NAMALWA (cell line): ENCODE results near the gene MEI4.

ENCODE experiments used
- DNase-seq: peaks from one replicate; pipeline ENCODE4 v3.0.0-alpha.2; 2015; ENCODE audit warnings: low spot score

Gene MEI4

GRCh38 chr6:77965449-77965848 is 312.6 kb downstream of the MEI4 start:
- no peak for DNase-seq

GRCh38 chr6:77972334-77972733 is 319.5 kb downstream of the MEI4 start:
- DNase-seq = no peak
